GM23338 (cell line): ENCODE data around the gene B3GALNT2. TPM values are rescaled to one million over a fixed set of nuclear protein-coding genes. Genes with fewer than 3 reads are reported as not detected.

ENCODE experiments used
- ATAC-seq: fragments of 200-7000 bp; cut with Tn5 transposase; 3 replicates; pipeline ENCODE4 v1.9.1; 2020
- DNase-seq: peaks from one replicate; pipeline ENCODE4 v3.0.0-alpha.2; 2015; ENCODE audit warnings: low spot score
- H2AFZ ChIP-seq: fragments of 200-600 bp; sonication (generic); 2 replicates; pipeline ENCODE4 v1.8.0; 2016; ENCODE audit warnings: antibody characterized with exemption, mild to moderate bottlenecking, moderate library complexity
- H3F3A ChIP-seq: fragments of 200-600 bp; sonication (generic); replicated peaks from 2 replicates; pipeline ENCODE4 v1.8.0; 2017; ENCODE audit warnings: antibody characterized with exemption, mixed run types, low read depth
- H3K27ac ChIP-seq: fragments of 200-600 bp; sonication (generic); 2 replicates; pipeline ENCODE4 v1.6.1; 2016; ENCODE audit warnings: low read depth
- H3K27me3 ChIP-seq: fragments of 200-600 bp; sonication (generic); 2 replicates; pipeline ENCODE4 v1.8.0; 2016; ENCODE audit warnings: mild to moderate bottlenecking, mixed run types, moderate library complexity; ENCODE audit not compliant: insufficient read depth
- H3K36me3 ChIP-seq: fragments of 200-600 bp; sonication (generic); 2 replicates; pipeline ENCODE4 v1.8.0; 2016; ENCODE audit warnings: mild to moderate bottlenecking; ENCODE audit not compliant: insufficient read depth
- H3K4me1 ChIP-seq: fragments of 200-600 bp; sonication (generic); 2 replicates; pipeline ENCODE4 v1.8.0; 2016; ENCODE audit warnings: mild to moderate bottlenecking, moderate library complexity; ENCODE audit not compliant: insufficient read depth
- H3K4me2 ChIP-seq: fragments of 200-600 bp; sonication (generic); 2 replicates; pipeline ENCODE4 v1.7.1; 2017; ENCODE audit warnings: mixed run types
- H3K4me3 ChIP-seq: fragments of 200-600 bp; sonication (generic); 2 replicates; pipeline ENCODE4 v1.6.1; 2016; ENCODE audit warnings: mixed run types
- H3K79me2 ChIP-seq: fragments of 200-600 bp; sonication (generic); replicated peaks from 2 replicates; pipeline ENCODE4 v1.8.0; 2017; ENCODE audit warnings: mild to moderate bottlenecking; ENCODE audit not compliant: insufficient read depth
- H3K9me2 ChIP-seq: fragments of 200-600 bp; sonication (generic); 2 replicates; pipeline ENCODE4 v1.8.0; 2017; ENCODE audit not compliant: insufficient read depth
- H4K20me1 ChIP-seq: fragments of 200-600 bp; sonication (generic); replicated peaks from 2 replicates; pipeline ENCODE4 v1.8.0; 2017; ENCODE audit warnings: mild to moderate bottlenecking; ENCODE audit not compliant: insufficient read depth
- H3K27ac Mint-ChIP-seq: 2 replicates; pipeline ENCODE4 v1.8.0; 2020; ENCODE audit warnings: inconsistent platforms, mild to moderate bottlenecking, moderate library complexity, mixed read lengths
- H3K27me3 Mint-ChIP-seq: 3 replicates; pipeline ENCODE4 v1.8.0; 2022; ENCODE audit warnings: low read depth, mild to moderate bottlenecking, moderate library complexity, mixed read lengths, inconsistent platforms; ENCODE audit not compliant: insufficient read depth, poor library complexity
- H3K36me3 Mint-ChIP-seq: 3 replicates; pipeline ENCODE4 v1.8.0; 2021; ENCODE audit warnings: low read depth, mild to moderate bottlenecking, inconsistent platforms, moderate library complexity, mixed read lengths
- H3K4me1 Mint-ChIP-seq: 3 replicates; pipeline ENCODE4 v1.8.0; 2020; ENCODE audit warnings: mild to moderate bottlenecking, inconsistent platforms, mixed read lengths
- H3K4me3 Mint-ChIP-seq: 3 replicates; pipeline ENCODE4 v1.8.0; 2021; ENCODE audit warnings: moderate library complexity, mild to moderate bottlenecking, inconsistent platforms, mixed read lengths
- H3K9me3 Mint-ChIP-seq: 3 replicates; pipeline ENCODE4 v1.8.0; 2020; ENCODE audit warnings: moderate library complexity, mild to moderate bottlenecking, inconsistent platforms, mixed read lengths
- CREB1 ChIP-seq: fragments of 250-450 bp; sonication (Bioruptor Pico); IDR thresholded peaks from 2 replicates; pipeline ENCODE4 v1.5.0; 2020; ENCODE audit warnings: low read depth, mild to moderate bottlenecking, moderate library complexity
- CTCF ChIP-seq, 2 experiments: fragments of 200-600 bp in 1 of 2; sonication (generic) in 1 of 2; conservative IDR thresholded peaks; 2 replicates each; pipeline versions ENCODE4 v1.5.1 to v1.6.1; 2016 to 2017; ENCODE audit warnings: antibody characterized with exemption in 2 of 2, low read depth in 2 of 2, mild to moderate bottlenecking in 2 of 2, moderate library complexity in 1 of 2
- ETS1 ChIP-seq: IDR thresholded peaks from 2 replicates; pipeline ENCODE4 v1.6.1; 2016; ENCODE audit warnings: antibody characterized with exemption
- EZH2 ChIP-seq: fragments of 200-600 bp; sonication (generic); IDR thresholded peaks from one replicate; pipeline ENCODE4 v1.8.0; 2017; ENCODE audit warnings: antibody characterized with exemption, mild to moderate bottlenecking, low read depth; ENCODE audit not compliant: unreplicated experiment
- EZH2phosphoT487 ChIP-seq: fragments of 200-600 bp; sonication (generic); IDR thresholded peaks from one replicate; pipeline ENCODE4 v1.8.1; 2018; ENCODE audit warnings: antibody characterized with exemption; ENCODE audit not compliant: unreplicated experiment
- JUNB ChIP-seq: IDR thresholded peaks from one replicate; pipeline ENCODE4 v1.6.1; 2016; ENCODE audit warnings: antibody characterized with exemption; ENCODE audit not compliant: unreplicated experiment
- NANOG ChIP-seq: IDR thresholded peaks from 2 replicates; pipeline ENCODE4 v1.6.1; 2016; ENCODE audit warnings: antibody characterized with exemption, borderline replicate concordance
- POLR2AphosphoS5 ChIP-seq: IDR thresholded peaks from 2 replicates; pipeline ENCODE4 v1.6.1; 2016; ENCODE audit warnings: antibody characterized with exemption, low read depth
- REST ChIP-seq: IDR thresholded peaks from one replicate; pipeline ENCODE4 v1.6.1; 2018; ENCODE audit warnings: antibody characterized with exemption; ENCODE audit not compliant: unreplicated experiment
- STAT1 ChIP-seq: IDR thresholded peaks from one replicate; pipeline ENCODE4 v1.6.1; 2016; ENCODE audit warnings: antibody characterized with exemption; ENCODE audit not compliant: unreplicated experiment
- ZNF114 ChIP-seq: fragments of 250-450 bp; sonication (Bioruptor Pico); IDR thresholded peaks from 2 replicates; pipeline ENCODE4 v1.5.0; 2020; ENCODE audit warnings: mild to moderate bottlenecking, moderate library complexity
- ZNF331 ChIP-seq: fragments of 250-450 bp; sonication (Bioruptor Pico); IDR thresholded peaks from 2 replicates; pipeline ENCODE4 v1.5.0; 2020; ENCODE audit warnings: low read depth, mild to moderate bottlenecking, moderate library complexity
- ZNF462 ChIP-seq: fragments of 250-450 bp; sonication (Bioruptor Pico); IDR thresholded peaks from 2 replicates; pipeline ENCODE4 v1.5.0; 2020; ENCODE audit warnings: mild to moderate bottlenecking, moderate library complexity
- polyA plus RNA-seq: library from polyadenylated mRNA; unstranded; fragments of >200 nt; fragmentation: Nextera tagmentation; extraction: Ambion mirVana; gene quantifications from 2 replicates; pipeline ENCODE4 v1.2.1, GENCODE V29; 2016
- total RNA-seq: library from RNA; depleted of rRNA; stranded (reverse); fragments of >200 nt; shearing (Covaris generic); gene quantifications from 2 replicates; pipeline ENCODE4 v1.2.3, GENCODE V29; 2014

Gene B3GALNT2
- total and polyA plus RNA-seq, 2 experiments from 2014 or later, result 14.4 to 48.8 TPM

- no peaks in the 10 kb centered on the region; the same call in 1 of the 2 replicates for H4K20me1 ChIP-seq
- no peak for ATAC-seq
- no peak overlapping the region for H3K4me3 Mint-ChIP-seq
These were observed 48.0 kb upstream of the B3GALNT2 start for GRCh38 chr1:235552146-235552716.

More at GRCh38 chr1:235552146-235552716, 48.0 kb upstream of the B3GALNT2 start:
- no peaks in the 10 kb centered on the region for H3K27me3 Mint-ChIP-seq
- H3K4me1 ChIP-seq, result no peaks in the 10 kb centered on the region
- no peak overlapping the region for H3K27ac ChIP-seq
- no peaks in the 10 kb centered on the region for H3K36me3 Mint-ChIP-seq
- TF ChIP-seq POLR2AphosphoS5 (no peak), REST (no peak), ETS1 (no peak), ZNF462 (CRISPR knock-in tag) (no peak), EZH2phosphoT487 (no peak), CREB1 (no peak), CTCF (conservative IDR thresholded peaks at IDR 0.05; ENCODE audit: low read depth in 2 of 2) (no peak), EZH2 (no peak), NANOG (no peak), JUNB (no peak), ZNF331 (no peak), STAT1 (no peak), ZNF114 (CRISPR knock-in tag) (no peak)
- H3K79me2 ChIP-seq, result no peaks in the 10 kb centered on the region
- no peaks in the 10 kb centered on the region; the same call in 2 of the 3 replicates for H3K4me1 Mint-ChIP-seq
- no peaks in the 10 kb centered on the region for H3K9me2 ChIP-seq
- H3F3A ChIP-seq, result no peaks in the 10 kb centered on the region
- no peak for DNase-seq
- no peak overlapping the region for H3K4me2 ChIP-seq
- H3K27me3 ChIP-seq, result no peaks in the 10 kb centered on the region
- H3K36me3 ChIP-seq, result no peaks in the 10 kb centered on the region
- no peak overlapping the region; the same call in 1 of the 2 replicates for H3K27ac Mint-ChIP-seq
- H3K4me3 ChIP-seq, result no peak overlapping the region
- no peak overlapping the region for H2AFZ ChIP-seq
- no peaks in the 10 kb centered on the region for H3K9me3 Mint-ChIP-seq
